H1 (cell line): ENCODE results near the gene SRRM4. TPM values are rescaled to one million over a fixed set of nuclear protein-coding genes. Genes with fewer than 3 reads are reported as not detected.

Experiments used
- MAFK ChIP-seq: IDR thresholded peaks from 2 replicates; pipeline ENCODE4 v1.6.1; 2012; ENCODE audit warnings: low read depth, mild to moderate bottlenecking, improper control_type of control experiment, low read length
- NANOG ChIP-seq: IDR thresholded peaks from 2 replicates; pipeline ENCODE4 v1.6.1; 2011; ENCODE audit warnings: low read length, low read depth, mild to moderate bottlenecking, inconsistent platforms; ENCODE audit not compliant: insufficient read depth, poor library complexity, severe bottlenecking
- NRF1 ChIP-seq: IDR thresholded peaks from 2 replicates; pipeline ENCODE4 v1.6.1; 2011; ENCODE audit warnings: mild to moderate bottlenecking, low read depth, low read length, improper control_type of control experiment
- SIN3A ChIP-seq, 2 experiments: IDR thresholded peaks in 1 of 2; conservative IDR thresholded peaks in 1 of 2; 2 replicates each; pipeline ENCODE4 v1.6.1; 2011 to 2012; ENCODE audit warnings: low read length in 2 of 2, improper control_type of control experiment in 1 of 2, low read depth in 1 of 2, mild to moderate bottlenecking in 1 of 2
- SIRT6 ChIP-seq: IDR thresholded peaks from one replicate; pipeline ENCODE4 v1.7.1; 2012; ENCODE audit warnings: low read length, inconsistent platforms
- SUZ12 ChIP-seq: fragments of 200-600 bp; sonication (generic); IDR thresholded peaks from 2 replicates; pipeline ENCODE4 v1.6.1; 2012; ENCODE audit warnings: mild to moderate bottlenecking, inconsistent platforms, low read length, moderate library complexity, mixed read lengths
- polyA plus RNA-seq, 7 experiments: library from polyadenylated mRNA; depleted of rRNA in 3 of 7; stranded (reverse) in 5 of 7; unstranded in 2 of 7; fragments of >200 nt in 5 of 7; fragments of 200-250 nt in 2 of 7; gene quantifications; 1 replicate in 5 of 7; 2 replicates in 1 of 7; 4 replicates in 1 of 7; pipeline versions ENCODE4 v1.2.1 to v1.2.3, GENCODE V29; 2011 to 2013; ENCODE audit warnings: missing spikeins in 2 of 7, mixed read lengths in 2 of 7
- total RNA-seq: library from RNA; stranded (reverse); fragmentation: NEBNext Ultra II Directional; extraction: Animal tissue kit (Norgen Biotek cat#: 25700); gene quantifications from 2 replicates; pipeline ENCODE4 v1.2.1, GENCODE V29; 2021
- TF ChIP-seq, protein P1 (sequence below): fragments of 300-600 bp; sonication (generic); IDR thresholded peaks from 2 replicates; pipeline ENCODE4 v1.7.1; 2012; ENCODE audit warnings: low read length, moderate library complexity, mild to moderate bottlenecking, inconsistent platforms; ENCODE audit not compliant: insufficient replicate concordance
- TF ChIP-seq, protein P2 (sequence below): IDR thresholded peaks from 2 replicates; pipeline ENCODE4 v1.6.1; 2011; ENCODE audit warnings: low read length, improper control_type of control experiment

SRRM4 gene
- total and polyA plus RNA-seq, 2 of the 8 experiments (the other 6 are each of a cell fraction or from before 2014, with no cell fraction given), result 0.53 to 1.1 TPM

DNA sequence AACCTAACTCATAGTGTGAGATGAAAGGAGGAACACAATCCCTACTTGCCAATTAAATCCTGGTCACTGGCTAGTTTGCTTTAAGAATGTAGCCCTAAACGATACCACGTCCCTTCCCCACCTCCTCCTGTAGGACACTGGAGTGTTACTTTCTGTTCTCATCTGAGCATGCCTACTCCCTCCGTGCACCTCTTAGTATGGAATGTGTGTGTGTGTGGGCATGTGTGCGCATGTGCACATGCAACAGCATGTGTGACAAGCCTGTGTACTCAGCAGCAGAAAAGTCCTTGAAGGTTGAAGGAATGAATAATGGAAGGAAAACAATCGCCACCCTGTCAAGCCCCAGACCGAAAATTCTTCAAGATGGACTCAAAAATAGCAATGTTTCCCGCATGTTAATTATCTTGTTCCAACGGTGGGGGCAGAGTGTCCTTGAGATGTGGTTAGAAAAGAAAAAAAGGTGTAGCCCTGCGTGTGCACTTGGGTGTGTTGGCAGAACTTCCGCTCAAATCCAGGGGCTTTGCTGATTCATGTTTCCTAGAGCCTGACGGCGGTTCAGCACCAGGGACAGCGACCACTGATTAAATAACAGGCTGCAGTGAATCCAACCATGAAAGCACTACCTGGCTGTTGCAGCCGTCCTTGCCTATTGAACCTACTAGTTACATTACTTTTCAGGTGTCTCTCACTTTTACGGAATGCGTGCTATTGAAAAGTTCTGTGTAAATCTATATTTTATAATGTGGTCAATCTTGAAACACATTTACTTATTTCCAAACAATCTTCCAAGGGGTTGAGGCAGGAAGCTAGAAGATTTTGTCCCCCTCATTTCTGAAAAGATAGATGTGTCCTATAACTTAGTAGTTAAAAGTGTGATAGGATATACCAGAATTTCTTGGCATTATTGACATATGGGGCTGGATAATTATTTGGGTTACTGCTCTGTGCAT, 79.8 kb downstream of the SRRM4 start (continued):
- TF ChIP-seq, protein P1, sequence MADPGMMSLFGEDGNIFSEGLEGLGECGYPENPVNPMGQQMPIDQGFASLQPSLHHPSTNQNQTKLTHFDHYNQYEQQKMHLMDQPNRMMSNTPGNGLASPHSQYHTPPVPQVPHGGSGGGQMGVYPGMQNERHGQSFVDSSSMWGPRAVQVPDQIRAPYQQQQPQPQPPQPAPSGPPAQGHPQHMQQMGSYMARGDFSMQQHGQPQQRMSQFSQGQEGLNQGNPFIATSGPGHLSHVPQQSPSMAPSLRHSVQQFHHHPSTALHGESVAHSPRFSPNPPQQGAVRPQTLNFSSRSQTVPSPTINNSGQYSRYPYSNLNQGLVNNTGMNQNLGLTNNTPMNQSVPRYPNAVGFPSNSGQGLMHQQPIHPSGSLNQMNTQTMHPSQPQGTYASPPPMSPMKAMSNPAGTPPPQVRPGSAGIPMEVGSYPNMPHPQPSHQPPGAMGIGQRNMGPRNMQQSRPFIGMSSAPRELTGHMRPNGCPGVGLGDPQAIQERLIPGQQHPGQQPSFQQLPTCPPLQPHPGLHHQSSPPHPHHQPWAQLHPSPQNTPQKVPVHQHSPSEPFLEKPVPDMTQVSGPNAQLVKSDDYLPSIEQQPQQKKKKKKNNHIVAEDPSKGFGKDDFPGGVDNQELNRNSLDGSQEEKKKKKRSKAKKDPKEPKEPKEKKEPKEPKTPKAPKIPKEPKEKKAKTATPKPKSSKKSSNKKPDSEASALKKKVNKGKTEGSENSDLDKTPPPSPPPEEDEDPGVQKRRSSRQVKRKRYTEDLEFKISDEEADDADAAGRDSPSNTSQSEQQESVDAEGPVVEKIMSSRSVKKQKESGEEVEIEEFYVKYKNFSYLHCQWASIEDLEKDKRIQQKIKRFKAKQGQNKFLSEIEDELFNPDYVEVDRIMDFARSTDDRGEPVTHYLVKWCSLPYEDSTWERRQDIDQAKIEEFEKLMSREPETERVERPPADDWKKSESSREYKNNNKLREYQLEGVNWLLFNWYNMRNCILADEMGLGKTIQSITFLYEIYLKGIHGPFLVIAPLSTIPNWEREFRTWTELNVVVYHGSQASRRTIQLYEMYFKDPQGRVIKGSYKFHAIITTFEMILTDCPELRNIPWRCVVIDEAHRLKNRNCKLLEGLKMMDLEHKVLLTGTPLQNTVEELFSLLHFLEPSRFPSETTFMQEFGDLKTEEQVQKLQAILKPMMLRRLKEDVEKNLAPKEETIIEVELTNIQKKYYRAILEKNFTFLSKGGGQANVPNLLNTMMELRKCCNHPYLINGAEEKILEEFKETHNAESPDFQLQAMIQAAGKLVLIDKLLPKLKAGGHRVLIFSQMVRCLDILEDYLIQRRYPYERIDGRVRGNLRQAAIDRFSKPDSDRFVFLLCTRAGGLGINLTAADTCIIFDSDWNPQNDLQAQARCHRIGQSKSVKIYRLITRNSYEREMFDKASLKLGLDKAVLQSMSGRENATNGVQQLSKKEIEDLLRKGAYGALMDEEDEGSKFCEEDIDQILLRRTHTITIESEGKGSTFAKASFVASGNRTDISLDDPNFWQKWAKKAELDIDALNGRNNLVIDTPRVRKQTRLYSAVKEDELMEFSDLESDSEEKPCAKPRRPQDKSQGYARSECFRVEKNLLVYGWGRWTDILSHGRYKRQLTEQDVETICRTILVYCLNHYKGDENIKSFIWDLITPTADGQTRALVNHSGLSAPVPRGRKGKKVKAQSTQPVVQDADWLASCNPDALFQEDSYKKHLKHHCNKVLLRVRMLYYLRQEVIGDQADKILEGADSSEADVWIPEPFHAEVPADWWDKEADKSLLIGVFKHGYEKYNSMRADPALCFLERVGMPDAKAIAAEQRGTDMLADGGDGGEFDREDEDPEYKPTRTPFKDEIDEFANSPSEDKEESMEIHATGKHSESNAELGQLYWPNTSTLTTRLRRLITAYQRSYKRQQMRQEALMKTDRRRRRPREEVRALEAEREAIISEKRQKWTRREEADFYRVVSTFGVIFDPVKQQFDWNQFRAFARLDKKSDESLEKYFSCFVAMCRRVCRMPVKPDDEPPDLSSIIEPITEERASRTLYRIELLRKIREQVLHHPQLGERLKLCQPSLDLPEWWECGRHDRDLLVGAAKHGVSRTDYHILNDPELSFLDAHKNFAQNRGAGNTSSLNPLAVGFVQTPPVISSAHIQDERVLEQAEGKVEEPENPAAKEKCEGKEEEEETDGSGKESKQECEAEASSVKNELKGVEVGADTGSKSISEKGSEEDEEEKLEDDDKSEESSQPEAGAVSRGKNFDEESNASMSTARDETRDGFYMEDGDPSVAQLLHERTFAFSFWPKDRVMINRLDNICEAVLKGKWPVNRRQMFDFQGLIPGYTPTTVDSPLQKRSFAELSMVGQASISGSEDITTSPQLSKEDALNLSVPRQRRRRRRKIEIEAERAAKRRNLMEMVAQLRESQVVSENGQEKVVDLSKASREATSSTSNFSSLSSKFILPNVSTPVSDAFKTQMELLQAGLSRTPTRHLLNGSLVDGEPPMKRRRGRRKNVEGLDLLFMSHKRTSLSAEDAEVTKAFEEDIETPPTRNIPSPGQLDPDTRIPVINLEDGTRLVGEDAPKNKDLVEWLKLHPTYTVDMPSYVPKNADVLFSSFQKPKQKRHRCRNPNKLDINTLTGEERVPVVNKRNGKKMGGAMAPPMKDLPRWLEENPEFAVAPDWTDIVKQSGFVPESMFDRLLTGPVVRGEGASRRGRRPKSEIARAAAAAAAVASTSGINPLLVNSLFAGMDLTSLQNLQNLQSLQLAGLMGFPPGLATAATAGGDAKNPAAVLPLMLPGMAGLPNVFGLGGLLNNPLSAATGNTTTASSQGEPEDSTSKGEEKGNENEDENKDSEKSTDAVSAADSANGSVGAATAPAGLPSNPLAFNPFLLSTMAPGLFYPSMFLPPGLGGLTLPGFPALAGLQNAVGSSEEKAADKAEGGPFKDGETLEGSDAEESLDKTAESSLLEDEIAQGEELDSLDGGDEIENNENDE, result no peak
- peak; percentile 96 for TF ChIP-seq MAFK
- TF ChIP-seq NRF1, result no peak
- TF ChIP-seq, protein P2, sequence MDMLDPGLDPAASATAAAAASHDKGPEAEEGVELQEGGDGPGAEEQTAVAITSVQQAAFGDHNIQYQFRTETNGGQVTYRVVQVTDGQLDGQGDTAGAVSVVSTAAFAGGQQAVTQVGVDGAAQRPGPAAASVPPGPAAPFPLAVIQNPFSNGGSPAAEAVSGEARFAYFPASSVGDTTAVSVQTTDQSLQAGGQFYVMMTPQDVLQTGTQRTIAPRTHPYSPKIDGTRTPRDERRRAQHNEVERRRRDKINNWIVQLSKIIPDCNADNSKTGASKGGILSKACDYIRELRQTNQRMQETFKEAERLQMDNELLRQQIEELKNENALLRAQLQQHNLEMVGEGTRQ, result no peak
- TF ChIP-seq SIN3A (conservative IDR thresholded peaks at IDR 0.05 in 1 of 2, IDR thresholded peaks at IDR 0.05 in 1 of 2; ENCODE audit: low read depth in 1 of 2, low read length in 2 of 2), result peak; percentile 82 to 87
- no peak for TF ChIP-seq SIRT6
- peak; percentile 45 for TF ChIP-seq NANOG
- no peak for TF ChIP-seq SUZ12
